HepG2 (cell line): Measurements from ENCODE around the gene SLC19A3.

ENCODE experiments used
- ATAD3A ChIP-seq: sonication (generic); formaldehyde crosslinking; IDR thresholded peaks from 2 replicates; pipeline ENCODE4 v1.4.0; 2020; ENCODE audit warnings: missing genetic modification reagents
- GABPA ChIP-seq, 2 experiments: IDR thresholded peaks; 2 replicates each; pipeline ENCODE4 v1.6.1; 2011 to 2016; ENCODE audit warnings: low read depth in 2 of 2, low read length in 1 of 2, missing biosample characterization in 1 of 2, missing genetic modification characterization in 1 of 2
- PRPF4 ChIP-seq: fragments of 200-400 bp; formaldehyde crosslinking; IDR thresholded peaks from 2 replicates; pipeline ENCODE4 v1.6.1; 2016; ENCODE audit warnings: low read length, low read depth; ENCODE audit not compliant: poor library complexity, severe bottlenecking
- RAD21 ChIP-seq: fragments of 450-650 bp; formaldehyde crosslinking; IDR thresholded peaks from 2 replicates; pipeline ENCODE4 v1.5.0; 2020; ENCODE audit warnings: mild to moderate bottlenecking
- TCF7 ChIP-seq: sonication (generic); IDR thresholded peaks from 2 replicates; pipeline ENCODE4 v1.6.1; 2016; ENCODE audit warnings: antibody characterized with exemption, low read depth
- ZNF367 ChIP-seq: sonication (generic); formaldehyde crosslinking; IDR thresholded peaks from 2 replicates; pipeline ENCODE4 v1.4.0; 2020; ENCODE audit warnings: missing genetic modification reagents, borderline replicate concordance
- TF ChIP-seq, protein P1 (sequence below): sonication (generic); formaldehyde crosslinking; IDR thresholded peaks from 2 replicates; pipeline ENCODE4 v1.5.0; 2020; ENCODE audit warnings: mild to moderate bottlenecking, missing genetic modification reagents, moderate library complexity
- TF ChIP-seq, protein P2 (sequence below): sonication (generic); formaldehyde crosslinking; IDR thresholded peaks from 2 replicates; pipeline ENCODE4 v1.4.0; 2020; ENCODE audit warnings: missing genetic modification reagents

GRCh38 chr2:227716501-227716900 is 1.3 kb downstream of the SLC19A3 start:
- TF ChIP-seq PRPF4 (no peak), ATAD3A (CRISPR knock-in tag) (no peak), TCF7 (no peak), ZNF367 (CRISPR knock-in tag) (no peak), GABPA (IDR thresholded peaks at IDR 0.05; ENCODE audit: low read depth, low read length) (no peak), GABPA (CRISPR knock-in tag; IDR thresholded peaks at IDR 0.05; ENCODE audit: low read depth) (no peak), RAD21 (CRISPR knock-in tag) (no peak)
- TF ChIP-seq, protein P1, sequence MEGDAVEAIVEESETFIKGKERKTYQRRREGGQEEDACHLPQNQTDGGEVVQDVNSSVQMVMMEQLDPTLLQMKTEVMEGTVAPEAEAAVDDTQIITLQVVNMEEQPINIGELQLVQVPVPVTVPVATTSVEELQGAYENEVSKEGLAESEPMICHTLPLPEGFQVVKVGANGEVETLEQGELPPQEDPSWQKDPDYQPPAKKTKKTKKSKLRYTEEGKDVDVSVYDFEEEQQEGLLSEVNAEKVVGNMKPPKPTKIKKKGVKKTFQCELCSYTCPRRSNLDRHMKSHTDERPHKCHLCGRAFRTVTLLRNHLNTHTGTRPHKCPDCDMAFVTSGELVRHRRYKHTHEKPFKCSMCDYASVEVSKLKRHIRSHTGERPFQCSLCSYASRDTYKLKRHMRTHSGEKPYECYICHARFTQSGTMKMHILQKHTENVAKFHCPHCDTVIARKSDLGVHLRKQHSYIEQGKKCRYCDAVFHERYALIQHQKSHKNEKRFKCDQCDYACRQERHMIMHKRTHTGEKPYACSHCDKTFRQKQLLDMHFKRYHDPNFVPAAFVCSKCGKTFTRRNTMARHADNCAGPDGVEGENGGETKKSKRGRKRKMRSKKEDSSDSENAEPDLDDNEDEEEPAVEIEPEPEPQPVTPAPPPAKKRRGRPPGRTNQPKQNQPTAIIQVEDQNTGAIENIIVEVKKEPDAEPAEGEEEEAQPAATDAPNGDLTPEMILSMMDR (CRISPR knock-in tag): no peak
- TF ChIP-seq, protein P2, sequence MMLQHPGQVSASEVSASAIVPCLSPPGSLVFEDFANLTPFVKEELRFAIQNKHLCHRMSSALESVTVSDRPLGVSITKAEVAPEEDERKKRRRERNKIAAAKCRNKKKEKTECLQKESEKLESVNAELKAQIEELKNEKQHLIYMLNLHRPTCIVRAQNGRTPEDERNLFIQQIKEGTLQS (CRISPR knock-in tag): no peak
